Keratinocyte (primary cell): Measurements from ENCODE around the gene TMEM218.

Experiments used
- EZH2 ChIP-seq: IDR thresholded peaks from one replicate; pipeline ENCODE4 v1.6.1; 2012; ENCODE audit warnings: inconsistent platforms, mild to moderate bottlenecking, low read length, moderate library complexity
- TF ChIP-seq, protein P1 (sequence below), 3 experiments: IDR thresholded peaks in 1 of 3; conservative IDR thresholded peaks in 1 of 3; optimal IDR thresholded peaks in 1 of 3; 2 replicates in 2 of 3; 3 replicates in 1 of 3; pipeline versions ENCODE3 to v1.5.1; 2011; ENCODE audit warnings: low read length in 3 of 3, mild to moderate bottlenecking in 3 of 3, moderate library complexity in 2 of 3, control low read depth in 1 of 3, inconsistent platforms in 1 of 3; ENCODE audit not compliant: insufficient read depth in 2 of 3; ENCODE audit errors: extremely low read depth in 1 of 3

DNA sequence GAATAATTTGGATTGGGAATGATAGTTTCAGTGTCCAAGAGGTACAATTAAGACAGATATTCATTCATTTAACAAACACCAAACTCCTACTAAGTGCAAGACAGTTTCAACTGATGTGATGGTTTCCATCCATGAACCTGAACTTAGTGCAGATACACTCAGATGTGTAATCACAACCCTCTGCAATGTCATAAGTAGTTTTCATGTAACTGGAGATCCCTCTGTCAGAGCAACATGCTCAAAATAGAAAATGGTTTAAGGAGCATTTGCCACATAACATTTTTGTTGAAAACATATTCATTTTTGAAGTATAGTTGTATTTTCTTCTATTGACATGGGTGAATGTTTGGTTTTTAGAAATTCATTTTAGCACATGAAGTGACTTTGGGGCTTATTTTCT is 36.6 kb upstream of the TMEM218 start:
- TF ChIP-seq, protein P1, sequence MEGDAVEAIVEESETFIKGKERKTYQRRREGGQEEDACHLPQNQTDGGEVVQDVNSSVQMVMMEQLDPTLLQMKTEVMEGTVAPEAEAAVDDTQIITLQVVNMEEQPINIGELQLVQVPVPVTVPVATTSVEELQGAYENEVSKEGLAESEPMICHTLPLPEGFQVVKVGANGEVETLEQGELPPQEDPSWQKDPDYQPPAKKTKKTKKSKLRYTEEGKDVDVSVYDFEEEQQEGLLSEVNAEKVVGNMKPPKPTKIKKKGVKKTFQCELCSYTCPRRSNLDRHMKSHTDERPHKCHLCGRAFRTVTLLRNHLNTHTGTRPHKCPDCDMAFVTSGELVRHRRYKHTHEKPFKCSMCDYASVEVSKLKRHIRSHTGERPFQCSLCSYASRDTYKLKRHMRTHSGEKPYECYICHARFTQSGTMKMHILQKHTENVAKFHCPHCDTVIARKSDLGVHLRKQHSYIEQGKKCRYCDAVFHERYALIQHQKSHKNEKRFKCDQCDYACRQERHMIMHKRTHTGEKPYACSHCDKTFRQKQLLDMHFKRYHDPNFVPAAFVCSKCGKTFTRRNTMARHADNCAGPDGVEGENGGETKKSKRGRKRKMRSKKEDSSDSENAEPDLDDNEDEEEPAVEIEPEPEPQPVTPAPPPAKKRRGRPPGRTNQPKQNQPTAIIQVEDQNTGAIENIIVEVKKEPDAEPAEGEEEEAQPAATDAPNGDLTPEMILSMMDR (optimal IDR thresholded peaks at IDR 0.05 in 1 of 3, IDR thresholded peaks at IDR 0.05 in 1 of 3, conservative IDR thresholded peaks at IDR 0.05 in 1 of 3; ENCODE audit: extremely low read depth in 1 of 3, insufficient read depth in 2 of 3, low read length in 3 of 3): no peak
- TF ChIP-seq EZH2: no peak
